GM21360 (cell line): Measurements from ENCODE around the gene HRH1.
"Not testable (repeated sequence)": the region's sequence is repeated elsewhere in the genome, so short reads cannot be mapped to it uniquely, and the experiment has no call there.

ENCODE experiments used
- ATAC-seq: cut with Tn5 transposase; IDR thresholded peaks from one replicate; pipeline ENCODE4 v1.9.1; 2021; ENCODE audit warnings: mild to moderate bottlenecking, moderate library complexity; ENCODE audit not compliant: unreplicated experiment

Gene HRH1

GRCh38 chr3:11154036-11154952, at the start of gene HRH1:
TSS of gene HRH1 (plus strand) at chr3:11154493. CDS start at chr3:11259038, 104,545 bp downstream.
- no peak for ATAC-seq

DNA sequence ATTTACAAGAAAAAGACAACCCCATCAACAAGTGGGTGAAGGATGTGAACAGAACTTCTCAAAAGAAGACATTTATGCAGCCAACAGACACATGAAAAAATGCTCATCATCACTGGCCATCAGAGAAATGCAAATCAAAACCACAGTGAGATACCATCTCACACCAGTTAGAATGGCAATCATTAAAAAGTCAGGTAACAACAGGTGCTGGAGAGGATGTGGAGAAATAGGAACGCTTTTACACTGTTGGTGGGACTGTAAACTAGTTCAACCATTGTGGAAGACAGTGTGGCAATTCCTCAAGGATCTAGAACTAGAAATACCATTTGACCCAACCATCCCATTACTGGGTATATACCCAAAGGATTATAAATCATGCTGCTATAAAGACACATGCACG, 41.0 kb upstream of the HRH1 start:
- ATAC-seq, result not testable (repeated sequence)

GRCh38 chr3:11115548-11115947, 38.7 kb upstream of the HRH1 start:
- ATAC-seq, result no peak

DNA sequence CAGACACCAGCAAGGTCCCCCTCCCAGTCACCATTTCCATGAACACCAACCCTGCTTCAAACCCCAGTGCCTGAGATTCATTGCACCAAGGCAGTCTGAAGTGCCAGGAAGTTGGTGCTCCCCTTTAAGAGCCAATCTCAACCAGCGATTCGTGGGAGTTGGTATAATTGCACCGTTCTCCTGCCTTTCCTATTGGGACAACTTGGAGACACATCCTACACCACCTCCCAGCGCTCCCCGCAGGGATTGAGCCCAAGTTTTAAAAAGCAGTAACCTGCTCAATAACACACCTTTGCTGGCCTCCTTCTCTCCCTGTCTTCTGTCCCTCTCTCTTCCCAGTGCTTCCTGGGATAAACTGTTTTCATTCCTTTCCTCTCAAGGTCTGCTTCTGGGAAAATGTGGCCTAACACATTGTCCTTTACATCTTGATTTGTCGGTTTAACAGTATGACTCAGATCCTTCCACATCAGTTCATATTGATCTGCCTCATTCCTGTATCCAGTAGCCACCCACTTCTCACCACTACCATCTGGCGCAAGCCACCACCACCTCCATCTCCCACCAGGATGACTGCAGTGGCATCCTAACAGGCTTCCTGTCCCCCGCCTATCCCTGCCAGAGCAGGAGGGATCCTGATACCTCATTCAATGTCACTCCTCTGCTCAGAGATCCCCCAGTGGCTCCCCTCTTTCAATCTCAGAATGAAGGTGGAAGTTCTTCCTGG, 37.8 kb upstream of the HRH1 start:
- ATAC-seq, result no peak

- no peak for ATAC-seq
Measured at GRCh38 chr3:11117591-11117990, 36.7 kb upstream of the HRH1 start.

GRCh38 chr3:11118181-11118682, 36.1 kb upstream of the HRH1 start:
- no peak for ATAC-seq

DNA sequence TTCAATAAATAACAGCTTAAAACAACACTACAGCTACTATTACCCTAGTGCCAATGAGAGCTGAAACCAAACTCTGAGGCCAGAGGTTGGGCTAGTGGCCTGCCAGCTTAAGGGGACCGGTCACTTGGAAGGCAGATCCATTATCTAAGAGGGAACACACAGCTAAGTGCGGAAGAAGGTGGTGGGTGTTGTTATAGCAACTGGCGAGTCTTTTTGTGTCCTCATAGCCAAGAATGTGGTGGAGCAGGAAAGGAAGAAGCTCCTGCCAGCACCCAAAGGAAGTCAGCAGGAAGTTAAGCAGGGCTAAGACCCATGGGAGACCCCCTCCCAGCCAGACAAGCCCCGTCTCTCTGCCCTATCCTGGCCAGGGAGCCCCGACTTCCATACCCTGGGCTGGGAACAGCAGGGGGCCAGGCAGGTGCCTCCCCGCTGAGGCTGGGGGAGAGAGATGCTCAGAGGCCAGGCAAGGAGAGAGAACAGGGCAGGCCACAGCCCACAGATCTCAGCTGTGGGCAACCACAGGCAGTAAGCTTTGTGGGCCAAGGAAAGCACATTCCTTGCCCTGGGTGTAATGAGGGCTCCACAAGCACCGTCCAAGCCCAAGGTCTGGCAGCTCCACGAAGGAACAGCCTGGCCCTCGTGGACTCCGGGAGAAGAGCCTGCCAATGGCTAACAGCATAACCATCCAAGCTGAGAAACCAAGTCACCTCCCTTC, 34.0 kb upstream of the HRH1 start:
- no peak for ATAC-seq

DNA sequence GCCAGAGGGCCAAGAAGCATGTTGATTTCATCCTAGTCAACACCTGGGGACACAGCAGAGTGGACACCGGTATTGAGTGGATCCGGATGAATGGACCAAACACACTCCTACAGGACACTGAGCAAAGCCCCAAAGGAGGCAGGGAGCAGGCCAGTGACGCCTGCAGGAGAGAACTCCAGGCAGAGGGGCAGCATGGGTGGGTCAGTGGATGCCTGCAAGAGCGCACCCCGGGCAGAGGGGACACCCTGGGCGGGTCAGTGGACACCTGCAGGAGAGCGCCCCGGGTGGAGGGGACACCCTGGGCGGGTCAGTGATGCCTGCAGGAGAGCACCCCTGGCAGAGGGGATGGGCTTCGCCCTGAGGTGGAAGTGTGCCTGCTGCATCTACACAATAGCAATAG, 27.6 kb upstream of the HRH1 start:
- ATAC-seq, result no peak

DNA sequence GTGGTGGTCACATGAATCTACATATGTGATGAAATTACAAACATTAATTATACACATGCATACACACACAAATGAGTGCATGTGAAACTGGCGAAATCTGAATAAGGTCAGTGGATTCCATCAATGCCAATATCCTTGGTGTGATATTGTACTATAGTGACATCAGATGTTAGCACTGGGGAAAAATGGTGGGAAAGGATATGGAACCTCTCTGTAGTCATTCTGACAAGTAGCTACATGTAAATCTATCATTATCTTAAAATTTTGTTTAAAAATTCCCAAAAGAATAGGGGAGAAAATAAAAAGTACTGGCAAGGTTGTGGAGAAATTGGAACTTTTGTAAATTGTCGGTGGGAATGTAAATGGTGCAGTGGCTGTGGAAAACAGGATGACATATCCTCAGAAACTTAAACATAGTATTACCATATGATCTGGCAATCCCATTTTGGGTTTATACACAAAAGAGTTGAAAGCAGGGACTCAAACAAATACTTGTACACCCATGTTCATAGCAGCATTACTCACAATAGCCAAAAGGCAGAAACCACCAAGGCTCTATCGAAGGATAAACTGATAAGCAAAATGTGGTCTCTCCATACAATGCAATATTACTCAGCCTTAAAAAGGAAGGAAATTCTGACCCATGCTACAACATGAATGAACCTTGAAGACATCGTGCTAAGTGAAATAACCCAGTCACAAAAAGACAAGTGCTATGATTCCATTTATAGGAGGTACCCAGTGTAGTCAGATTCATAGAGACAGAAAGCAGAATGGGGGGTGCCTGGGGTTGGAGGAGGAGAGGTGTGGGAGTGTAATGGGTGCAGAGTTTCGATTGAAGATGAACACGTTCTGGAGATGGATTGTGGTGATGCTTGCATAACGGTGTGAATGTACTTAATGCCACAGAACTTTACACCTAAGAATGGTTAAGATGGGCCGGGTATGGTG, 25.3 kb upstream of the HRH1 start:
- ATAC-seq, result no peak

DNA sequence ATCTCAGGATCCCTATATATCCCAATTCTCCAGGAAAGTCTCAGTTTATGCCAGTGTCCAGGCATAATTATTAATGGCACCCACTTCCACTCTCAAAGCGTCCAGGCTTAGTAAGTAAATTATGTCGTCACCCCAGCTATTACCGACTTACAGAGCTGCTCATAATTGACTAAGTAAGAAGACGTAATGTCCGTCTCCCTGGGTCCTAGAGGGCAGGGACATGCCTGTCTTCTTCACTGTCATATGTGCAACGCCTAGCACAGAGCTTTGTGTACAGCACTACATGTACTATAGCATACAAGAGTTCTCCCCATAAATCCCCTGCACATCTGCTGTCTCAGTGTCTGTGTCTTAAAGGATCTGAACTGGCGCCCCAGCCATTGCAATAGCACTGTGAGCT, 23.9 kb upstream of the HRH1 start:
- no peak for ATAC-seq

GRCh38 chr3:11131371-11131770, 22.9 kb upstream of the HRH1 start:
- ATAC-seq, result no peak

GRCh38 chr3:11131886-11132285, 22.4 kb upstream of the HRH1 start:
- not testable (repeated sequence) for ATAC-seq

DNA sequence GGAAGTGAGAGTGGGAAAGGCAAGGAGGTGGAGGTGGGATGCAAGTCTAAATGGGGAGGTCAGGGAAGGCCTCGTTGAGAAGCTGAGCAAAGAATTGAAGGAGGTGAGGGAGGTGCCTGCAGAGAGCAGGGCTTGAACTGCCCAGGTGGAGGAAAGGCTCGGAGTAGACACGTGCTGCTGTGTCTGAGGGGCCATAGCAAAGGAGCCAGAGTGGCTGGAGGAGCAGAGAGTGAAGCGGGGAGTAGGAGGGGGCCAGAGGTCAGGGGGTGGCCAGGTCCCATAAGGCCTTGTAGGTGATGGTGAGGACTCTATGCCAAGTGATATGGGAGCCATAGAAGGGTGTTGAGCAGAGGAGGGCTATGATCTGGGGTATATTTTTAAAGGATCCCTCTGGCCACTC, 21.4 kb upstream of the HRH1 start:
- ATAC-seq, result no peak

- no peak for ATAC-seq
Measured at GRCh38 chr3:11134794-11135193, 19.5 kb upstream of the HRH1 start.

- no peak for ATAC-seq
Measured at GRCh38 chr3:11136116-11136515, 18.2 kb upstream of the HRH1 start.

DNA sequence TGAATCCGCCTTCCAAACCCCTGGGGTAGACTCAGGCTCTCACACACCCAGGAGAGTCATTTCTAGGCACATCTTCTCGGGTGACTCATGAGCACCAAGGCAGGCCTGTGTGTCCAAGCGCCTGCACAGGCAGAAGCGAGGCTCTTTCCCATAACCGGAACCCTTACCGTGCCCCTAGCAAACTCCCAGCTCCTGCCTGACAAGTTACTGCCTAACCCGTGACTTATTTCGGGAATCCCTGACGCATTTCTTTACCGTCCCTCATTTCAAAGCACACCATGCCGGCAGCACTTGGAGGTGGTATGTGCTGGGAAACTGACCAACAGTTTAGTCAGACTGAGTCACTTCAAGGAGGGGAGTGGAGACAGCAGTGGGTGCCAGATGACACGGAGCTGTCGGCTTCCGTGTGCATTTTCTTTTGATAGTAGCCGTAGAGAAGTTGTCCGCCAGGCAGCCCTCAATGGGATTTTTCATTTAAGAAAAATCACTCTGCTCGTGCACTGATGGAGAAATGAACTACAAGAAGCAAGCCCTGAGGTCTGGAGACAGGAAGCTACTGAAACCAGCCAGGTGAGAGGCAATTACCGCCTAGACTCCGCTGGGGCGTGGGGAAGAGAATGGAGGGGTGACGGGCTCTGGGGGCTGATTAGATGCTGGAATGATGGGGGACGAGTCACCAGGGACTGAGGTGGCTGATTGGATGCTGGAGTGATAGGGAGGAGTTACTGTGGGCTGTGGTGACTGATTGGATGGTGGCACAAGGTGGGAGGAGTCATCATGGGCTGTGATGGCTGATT, 17.3 kb upstream of the HRH1 start:
- no peak for ATAC-seq

DNA sequence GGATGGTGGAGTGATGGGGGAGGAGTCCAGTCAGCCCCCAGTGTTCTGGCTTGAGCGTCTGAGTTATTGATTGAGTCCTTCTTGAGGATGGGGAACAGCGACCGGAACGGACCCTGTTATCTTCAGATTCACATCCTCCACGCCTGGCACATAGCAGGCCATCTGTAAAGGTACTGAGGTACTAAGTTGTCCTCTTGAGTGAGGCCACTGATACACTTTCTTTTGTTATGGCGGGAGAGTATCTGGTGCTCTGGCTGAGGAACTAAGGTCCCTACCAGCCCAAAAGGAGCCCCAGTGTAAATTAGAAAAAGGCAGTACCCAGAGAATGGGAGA, 16.7 kb upstream of the HRH1 start:
- no peak for ATAC-seq

- no peak for ATAC-seq
Measured at GRCh38 chr3:11138371-11138770, 15.9 kb upstream of the HRH1 start.

DNA sequence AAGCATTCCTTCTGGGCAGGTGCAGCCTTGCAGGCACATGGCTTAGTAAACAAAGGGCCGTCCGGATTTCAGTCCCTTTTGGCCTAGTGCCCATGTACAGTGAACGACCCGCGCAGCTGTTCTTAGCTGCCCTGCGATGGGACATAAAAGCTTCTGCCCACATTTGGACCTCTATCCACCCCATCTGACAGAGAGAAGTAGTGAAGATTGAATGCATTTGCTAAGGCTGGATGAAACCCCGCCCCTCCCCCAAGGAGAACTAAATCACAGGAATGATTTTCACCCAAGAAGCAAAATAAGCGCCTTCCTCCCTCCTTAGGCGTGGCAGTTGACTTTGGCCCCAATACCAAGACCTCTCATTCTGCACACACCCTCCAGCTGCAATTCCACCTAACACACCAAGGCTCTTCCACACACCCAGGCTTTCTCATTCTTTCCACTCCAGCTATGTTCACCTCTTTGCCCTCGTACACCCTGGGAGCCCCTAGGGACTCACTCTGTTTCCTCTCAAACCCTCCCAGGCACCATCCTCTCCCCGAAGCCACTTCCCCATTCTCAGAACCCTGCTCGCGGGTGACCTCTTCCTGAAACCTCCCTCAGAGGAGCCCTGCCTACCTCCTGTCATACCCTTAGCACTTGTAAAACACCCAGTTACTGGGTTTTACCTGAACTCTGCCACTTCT, 14.1 kb upstream of the HRH1 start:
- peak; percentile 86 for ATAC-seq
